Mesendoderm (in vitro differentiated cells): ENCODE measurements around the gene PRG3.

Experiments
- DNase-seq: peaks from one replicate; pipeline ENCODE4 v3.0.0; 2013
- H2AK5ac ChIP-seq: 2 replicates; pipeline ENCODE4 v1.6.1; 2013; ENCODE audit warnings: low read length, inconsistent platforms
- H2BK120ac ChIP-seq: 2 replicates; pipeline ENCODE4 v1.6.1; 2013; ENCODE audit warnings: low read depth, mild to moderate bottlenecking, low read length, moderate library complexity, mixed read lengths
- H2BK15ac ChIP-seq: replicated peaks from 2 replicates; pipeline ENCODE4 v1.6.1; 2013; ENCODE audit warnings: low read depth, mild to moderate bottlenecking, moderate library complexity
- H2BK5ac ChIP-seq: 2 replicates; pipeline ENCODE4 v1.6.1; 2013; ENCODE audit warnings: low read length, inconsistent platforms
- H3K18ac ChIP-seq: 2 replicates; pipeline ENCODE4 v1.6.1; 2013; ENCODE audit warnings: mild to moderate bottlenecking, low read length, mixed read lengths
- H3K23ac ChIP-seq: one replicate; pipeline ENCODE4 v1.6.1; 2013; ENCODE audit warnings: low read length
- H3K27ac ChIP-seq: 2 replicates; pipeline ENCODE4 v1.5.1; 2013; ENCODE audit warnings: low read depth, mild to moderate bottlenecking, inconsistent platforms, low read length, moderate library complexity
- H3K27me3 ChIP-seq: 2 replicates; pipeline ENCODE4 v1.6.1; 2013; ENCODE audit warnings: low read length, control low read depth, mild to moderate bottlenecking, inconsistent platforms; ENCODE audit not compliant: insufficient read depth, poor library complexity
- H3K36me3 ChIP-seq: 2 replicates; pipeline ENCODE4 v1.6.1; 2013; ENCODE audit warnings: low read length, inconsistent platforms; ENCODE audit not compliant: control insufficient read depth, insufficient read depth
- H3K4ac ChIP-seq: one replicate; pipeline ENCODE4 v1.6.1; 2013; ENCODE audit warnings: low read depth, mild to moderate bottlenecking, low read length, moderate library complexity
- H3K4me1 ChIP-seq: 2 replicates; pipeline ENCODE4 v1.6.1; 2013; ENCODE audit warnings: low read depth, low read length, inconsistent platforms; ENCODE audit not compliant: control insufficient read depth
- H3K4me2 ChIP-seq: 2 replicates; pipeline ENCODE4 v1.6.1; 2013; ENCODE audit warnings: low read length
- H3K4me3 ChIP-seq: 2 replicates; pipeline ENCODE4 v1.5.1; 2013; ENCODE audit warnings: mild to moderate bottlenecking, low read length
- H3K56ac ChIP-seq: one replicate; pipeline ENCODE4 v1.6.1; 2013; ENCODE audit warnings: low read length
- H3K79me1 ChIP-seq: 2 replicates; pipeline ENCODE4 v1.6.1; 2013; ENCODE audit warnings: low read length, inconsistent platforms
- H3K79me2 ChIP-seq: 2 replicates; pipeline ENCODE4 v1.6.1; 2013; ENCODE audit warnings: mild to moderate bottlenecking, low read length; ENCODE audit not compliant: control insufficient read depth, insufficient read depth
- H3K9ac ChIP-seq: 2 replicates; pipeline ENCODE4 v1.6.1; 2013; ENCODE audit warnings: low read length, inconsistent platforms
- H4K5ac ChIP-seq: one replicate; pipeline ENCODE4 v1.6.1; 2013; ENCODE audit warnings: low read length
- H4K8ac ChIP-seq: one replicate; pipeline ENCODE4 v1.6.1; 2013; ENCODE audit warnings: low read depth, mild to moderate bottlenecking, control low read depth, low read length, moderate library complexity
- WGBS: extraction: QIAGEN DNeasy Blood & Tissue Kit; methylation state at CpG from one replicate; pipeline ENCODE4 v1.1.7; 2013; ENCODE audit warnings: low lambda C conversion rate, missing lambda C conversion rate; ENCODE audit not compliant: insufficient coverage; ENCODE audit errors: extremely low coverage; 5-methylcytosine and 5-hydroxymethylcytosine counted together

Gene PRG3

GRCh38 chr11:57373146-57373545, 7.8 kb downstream of the PRG3 start:
- no peak overlapping the region for H3K27ac ChIP-seq
- no peak overlapping the region for H3K4me3 ChIP-seq
- H3K4ac ChIP-seq: no peak overlapping the region
- H3K27me3 ChIP-seq: no peaks in the 10 kb centered on the region
- no CpG with 5 or more reads among the region's 3 CpGs for WGBS
- H4K8ac ChIP-seq: no peak overlapping the region
- H3K18ac ChIP-seq: no peak overlapping the region
- no peak overlapping the region for H2BK120ac ChIP-seq
- H3K9ac ChIP-seq: no peak overlapping the region
- H3K4me1 ChIP-seq: no peaks in the 10 kb centered on the region
- H2AK5ac ChIP-seq: no peak overlapping the region
- no peak overlapping the region for H3K4me2 ChIP-seq
- H3K23ac ChIP-seq: no peak overlapping the region
- peak; percentile 10 for DNase-seq
- H2BK15ac ChIP-seq: no peak overlapping the region
- H3K79me2 ChIP-seq: no peaks in the 10 kb centered on the region
- no peak overlapping the region for H4K5ac ChIP-seq
- no peak overlapping the region for H2BK5ac ChIP-seq
- H3K56ac ChIP-seq: no peak overlapping the region
- H3K36me3 ChIP-seq: no peaks in the 10 kb centered on the region
- H3K79me1 ChIP-seq: no peaks in the 10 kb centered on the region

GRCh38 chr11:57370941-57371340, 10.0 kb downstream of the PRG3 start:
- Histone ChIP-seq H3K23ac (no peak overlapping the region), H2BK15ac (no peak overlapping the region), H3K4me3 (no peak overlapping the region), H3K27ac (no peak overlapping the region), H4K5ac (no peak overlapping the region), H3K4ac (no peak overlapping the region), H4K8ac (no peak overlapping the region), H3K4me2 (no peak overlapping the region), H3K9ac (no peak overlapping the region), H3K27me3 (no peaks in the 10 kb centered on the region), H3K4me1 (no peaks in the 10 kb centered on the region), H3K56ac (no peak overlapping the region), H3K36me3 (no peaks in the 10 kb centered on the region), H3K79me1 (no peaks in the 10 kb centered on the region), H2BK5ac (no peak overlapping the region), H2AK5ac (no peak overlapping the region), H3K79me2 (no peaks in the 10 kb centered on the region), H3K18ac (no peak overlapping the region), H2BK120ac (no peak overlapping the region)
- no peak for DNase-seq

GRCh38 chr11:57370251-57370650, 10.7 kb downstream of the PRG3 start:
- H4K5ac ChIP-seq: no peak overlapping the region
- H3K27ac ChIP-seq: no peak overlapping the region
- no peak overlapping the region for H2AK5ac ChIP-seq
- no peak overlapping the region for H3K4me2 ChIP-seq
- H3K27me3 ChIP-seq: no peaks in the 10 kb centered on the region
- H2BK15ac ChIP-seq: no peak overlapping the region
- H3K56ac ChIP-seq: no peak overlapping the region
- no peaks in the 10 kb centered on the region for H3K4me1 ChIP-seq
- H4K8ac ChIP-seq: no peak overlapping the region
- no peaks in the 10 kb centered on the region for H3K79me2 ChIP-seq
- no peak overlapping the region for H2BK5ac ChIP-seq
- no peak overlapping the region for H2BK120ac ChIP-seq
- no peak overlapping the region for H3K4me3 ChIP-seq
- H3K18ac ChIP-seq: no peak overlapping the region
- whole genome bisulfite sequencing: no CpG with 5 or more reads among the region's 7 CpGs
- peak; percentile 55 for DNase-seq
- H3K36me3 ChIP-seq: no peaks in the 10 kb centered on the region
- no peaks in the 10 kb centered on the region for H3K79me1 ChIP-seq
- no peak overlapping the region for H3K9ac ChIP-seq
- no peak overlapping the region for H3K23ac ChIP-seq
- no peak overlapping the region for H3K4ac ChIP-seq

- Histone ChIP-seq H3K27ac (no peak overlapping the region), H3K79me1 (no peaks in the 10 kb centered on the region), H3K4me2 (no peak overlapping the region), H3K4ac (no peak overlapping the region), H2BK15ac (no peak overlapping the region), H3K79me2 (no peaks in the 10 kb centered on the region), H2BK120ac (no peak overlapping the region), H3K27me3 (no peaks in the 10 kb centered on the region), H3K36me3 (no peaks in the 10 kb centered on the region), H4K8ac (no peak overlapping the region), H3K56ac (no peak overlapping the region), H3K18ac (no peak overlapping the region), H3K4me3 (no peak overlapping the region), H4K5ac (no peak overlapping the region), H3K4me1 (peaks cover 2% of the 10 kb centered on the region), H2BK5ac (no peak overlapping the region), H3K23ac (no peak overlapping the region), H3K9ac (no peak overlapping the region), H2AK5ac (no peak overlapping the region)
- WGBS: no CpG with 5 or more reads among the region's 5 CpGs
- no peak for DNase-seq
These were observed 12.1 kb downstream of the PRG3 start for GRCh38 chr11:57368845-57369232.

- no peak overlapping the region for H3K27ac ChIP-seq
- H3K36me3 ChIP-seq: no peaks in the 10 kb centered on the region
- DNase-seq: no peak
- H3K23ac ChIP-seq: no peak overlapping the region
- H3K18ac ChIP-seq: no peak overlapping the region
- no peak overlapping the region for H3K4ac ChIP-seq
- no peak overlapping the region for H2BK15ac ChIP-seq
- H3K4me3 ChIP-seq: no peak overlapping the region
- H3K4me2 ChIP-seq: no peak overlapping the region
- no peak overlapping the region for H2BK5ac ChIP-seq
- no peak overlapping the region for H2BK120ac ChIP-seq
- WGBS: no CpG with 5 or more reads among the region's 19 CpGs
- H3K79me1 ChIP-seq: no peaks in the 10 kb centered on the region
- H4K8ac ChIP-seq: no peak overlapping the region
- H3K4me1 ChIP-seq: peaks cover 2% of the 10 kb centered on the region
- H3K27me3 ChIP-seq: no peaks in the 10 kb centered on the region
- no peak overlapping the region for H3K56ac ChIP-seq
- H3K9ac ChIP-seq: no peak overlapping the region
- no peak overlapping the region for H4K5ac ChIP-seq
- H3K79me2 ChIP-seq: no peaks in the 10 kb centered on the region
- no peak overlapping the region for H2AK5ac ChIP-seq
These were observed 12.7 kb downstream of the PRG3 start for GRCh38 chr11:57368106-57368844.
